HEK293T (cell line): ENCODE measurements around the gene TSPAN18.

Experiments used
- CTCF ChIA-PET: fragments of 350-600 bp; formaldehyde crosslinking; extraction: SDS; loops from one replicate; lab custom pipeline; 2021; ENCODE audit warnings: antibody characterized with exemption, inconsistent platforms; lab: Yijun Ruan, JAX
- POLR2A ChIA-PET: fragments of 350-600 bp; formaldehyde crosslinking; extraction: SDS; loops from one replicate; lab custom pipeline; 2020; ENCODE audit warnings: antibody characterized with exemption, inconsistent platforms; lab: Yijun Ruan, JAX
- DNase-seq: peaks from one replicate; pipeline ENCODE4 v3.0.0; 2012; ENCODE audit warnings: mixed read lengths; ENCODE audit errors: extremely low spot score
- ARNT ChIP-seq: fragments of 450-650 bp; IDR thresholded peaks from 2 replicates; pipeline ENCODE4 v1.6.1; 2017; ENCODE audit warnings: mild to moderate bottlenecking
- BHLHE40 ChIP-seq: fragments of 450-650 bp; IDR thresholded peaks from 2 replicates; pipeline ENCODE4 v1.6.1; 2016; ENCODE audit warnings: mild to moderate bottlenecking, moderate library complexity, borderline replicate concordance
- CTBP1 ChIP-seq: fragments of 450-650 bp; IDR thresholded peaks from 2 replicates; pipeline ENCODE4 v1.6.1; 2016; ENCODE audit warnings: borderline replicate concordance
- ELF4 ChIP-seq: fragments of 450-650 bp; IDR thresholded peaks from 2 replicates; pipeline ENCODE4 v1.6.1; 2017; ENCODE audit warnings: antibody characterized with exemption
- FOXA1 ChIP-seq: fragments of 450-650 bp; IDR thresholded peaks from 2 replicates; pipeline ENCODE4 v1.6.1; 2016; ENCODE audit warnings: mild to moderate bottlenecking
- FOXK2 ChIP-seq: fragments of 450-650 bp; IDR thresholded peaks from 2 replicates; pipeline ENCODE4 v1.6.1; 2016; ENCODE audit warnings: mild to moderate bottlenecking
- FOXM1 ChIP-seq: fragments of 450-650 bp; IDR thresholded peaks from 2 replicates; pipeline ENCODE4 v1.6.1; 2017; ENCODE audit warnings: mild to moderate bottlenecking, borderline replicate concordance
- HDGF ChIP-seq: fragments of 450-650 bp; IDR thresholded peaks from 2 replicates; pipeline ENCODE4 v1.6.1; 2017; ENCODE audit warnings: antibody characterized with exemption, borderline replicate concordance
- L3MBTL2 ChIP-seq: fragments of 450-650 bp; conservative IDR thresholded peaks from 2 replicates; pipeline ENCODE4 v1.6.1; 2016; ENCODE audit warnings: mild to moderate bottlenecking
- LEF1 ChIP-seq: fragments of 450-650 bp; IDR thresholded peaks from 2 replicates; pipeline ENCODE4 v1.6.1; 2017; ENCODE audit warnings: mild to moderate bottlenecking, borderline replicate concordance
- NFRKB ChIP-seq: fragments of 450-650 bp; IDR thresholded peaks from 2 replicates; pipeline ENCODE4 v1.6.1; 2016; ENCODE audit warnings: mild to moderate bottlenecking, moderate library complexity
- PKNOX1 ChIP-seq: fragments of 450-650 bp; IDR thresholded peaks from 2 replicates; pipeline ENCODE4 v1.6.1; 2016
- SP1 ChIP-seq: fragments of 450-650 bp; IDR thresholded peaks from 2 replicates; pipeline ENCODE4 v1.6.1; 2017
- SUZ12 ChIP-seq: fragments of 450-650 bp; IDR thresholded peaks from 2 replicates; pipeline ENCODE4 v1.6.1; 2016; ENCODE audit warnings: mild to moderate bottlenecking
- TARDBP ChIP-seq: fragments of 450-650 bp; IDR thresholded peaks from 2 replicates; pipeline ENCODE4 v1.6.1; 2016
- ZNF384 ChIP-seq: fragments of 450-650 bp; IDR thresholded peaks from 2 replicates; pipeline ENCODE4 v1.6.1; 2016

Gene TSPAN18

DNA sequence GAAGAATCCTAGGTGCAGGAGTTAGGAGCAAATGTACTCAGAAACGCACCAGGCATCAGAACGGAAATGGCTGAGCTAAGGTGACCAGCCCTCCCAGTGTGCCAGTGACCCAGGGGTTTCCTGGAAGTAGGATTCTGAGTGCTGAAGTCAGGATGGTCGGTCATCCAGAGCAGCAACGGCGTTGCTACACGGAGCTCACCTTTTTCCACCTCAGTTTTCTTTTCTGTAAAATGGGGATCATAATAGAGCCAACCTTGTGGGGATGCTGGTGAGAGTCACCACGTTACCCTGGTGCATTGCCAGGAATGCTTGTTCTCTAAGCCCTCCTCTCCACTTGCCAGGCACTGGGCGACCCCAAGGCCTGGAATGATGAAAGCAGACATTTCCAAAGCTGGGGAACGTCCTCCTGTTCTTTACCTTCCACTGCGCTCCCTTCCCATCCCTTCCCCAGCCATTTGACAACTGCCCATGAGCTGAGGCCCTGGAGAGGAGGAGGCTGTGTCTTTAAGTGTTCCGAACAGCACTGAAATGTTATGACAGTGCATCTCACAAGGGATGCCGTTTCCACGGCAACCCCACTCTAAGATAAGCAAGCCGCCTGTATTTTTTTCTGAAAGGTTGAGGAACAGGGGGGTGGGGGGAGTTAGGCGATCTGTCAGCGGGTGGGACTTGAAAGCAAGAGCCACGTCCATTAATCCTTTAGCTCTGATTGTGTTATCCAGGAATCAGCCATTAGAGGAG lies 66.8 kb downstream of the TSPAN18 start:
- DNase-seq, result no peak
- no peak for TF ChIP-seq HDGF
- TF ChIP-seq FOXM1, result no peak
- no peak for TF ChIP-seq CTBP1
- CTCF ChIA-PET, result interaction anchor here (1.0 kb wide), 1 partner anchor 18 kb away, joined by 5 read pairs; no protein-coding TSS in a partner anchor
- POLR2A ChIA-PET, result no interaction called here

DNA sequence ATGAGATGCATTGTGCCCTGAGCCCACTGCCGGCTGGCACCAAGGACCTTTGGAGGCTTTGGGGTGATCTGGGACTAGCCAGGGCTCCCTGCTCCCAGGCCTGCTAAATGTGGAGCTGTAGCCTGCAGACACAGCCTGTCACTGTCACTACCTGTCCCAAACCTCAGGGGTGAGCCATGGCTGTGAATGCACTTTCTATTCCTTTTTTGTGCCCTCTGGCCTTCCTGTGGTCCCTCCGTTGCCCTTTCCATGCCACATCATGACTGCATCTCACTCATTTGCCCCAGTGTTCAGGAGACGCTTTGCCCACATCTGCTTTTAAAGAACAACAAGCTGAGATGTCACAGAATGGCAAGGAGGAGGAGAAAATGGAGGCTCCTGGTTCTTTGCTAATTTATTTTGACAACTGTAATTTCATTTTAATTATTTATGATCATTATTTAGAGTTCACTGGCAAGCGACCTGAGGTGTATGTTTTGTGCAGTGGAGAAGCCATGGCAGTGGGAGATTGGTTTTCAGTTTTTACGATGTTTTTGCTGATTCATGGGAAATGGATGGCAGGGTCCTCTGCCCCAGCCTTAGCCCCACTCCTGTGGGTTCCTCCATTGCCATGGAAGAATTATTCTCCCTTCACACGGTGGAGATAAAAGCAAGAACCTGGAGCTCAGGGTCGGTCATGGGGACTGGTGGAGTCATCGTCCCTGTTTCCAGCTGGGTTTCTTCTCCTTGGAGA lies 69.2 kb downstream of the TSPAN18 start:
- ChIA-PET POLR2A (no interaction called here), CTCF (no interaction called here)
- TF ChIP-seq TARDBP (no peak), ARNT (no peak), SP1 (no peak), CTBP1 (no peak), NFRKB (no peak), FOXA1 (no peak), BHLHE40 (no peak)
- DNase-seq, result no peak

DNA sequence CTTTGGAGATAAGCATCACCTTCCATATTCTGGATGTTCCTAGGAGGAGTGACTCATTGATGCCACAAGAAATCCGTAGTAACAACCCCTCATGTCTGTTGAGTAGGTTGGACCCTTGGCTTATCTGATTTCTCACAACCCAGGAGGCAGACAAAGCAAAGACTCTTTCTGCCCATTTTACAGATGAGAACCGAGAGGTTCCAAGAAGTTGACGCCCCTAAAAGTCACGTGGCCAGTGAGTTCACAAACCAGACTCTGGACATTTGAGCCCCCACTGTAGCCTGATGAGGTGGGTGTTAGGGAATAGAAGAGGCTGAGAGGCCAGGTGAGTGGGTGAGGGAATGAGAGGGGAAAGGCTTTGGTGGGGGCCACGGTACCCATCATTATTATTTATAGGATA lies 70.3 kb downstream of the TSPAN18 start:
- CTCF ChIA-PET, result no interaction called here
- POLR2A ChIA-PET, result no interaction called here
- TF ChIP-seq SUZ12 (no peak), TARDBP (no peak), L3MBTL2 (no peak), ELF4 (no peak), PKNOX1 (no peak), NFRKB (no peak), FOXA1 (no peak), LEF1 (no peak), FOXK2 (no peak), ZNF384 (no peak), BHLHE40 (no peak), SP1 (no peak), FOXM1 (no peak), HDGF (no peak), ARNT (no peak), CTBP1 (no peak)
- DNase-seq, result no peak

- TF ChIP-seq ARNT (no peak), SUZ12 (no peak), LEF1 (no peak), PKNOX1 (no peak), ELF4 (no peak), CTBP1 (no peak), NFRKB (no peak), FOXK2 (no peak), FOXM1 (no peak), ZNF384 (no peak), HDGF (no peak), SP1 (no peak), BHLHE40 (no peak), FOXA1 (no peak), L3MBTL2 (no peak), TARDBP (no peak)
- DNase-seq, result no peak
- ChIA-PET CTCF (no interaction called here), POLR2A (no interaction called here)
These were observed 71.3 kb downstream of the TSPAN18 start for GRCh38 chr11:44797886-44798606.

DNA sequence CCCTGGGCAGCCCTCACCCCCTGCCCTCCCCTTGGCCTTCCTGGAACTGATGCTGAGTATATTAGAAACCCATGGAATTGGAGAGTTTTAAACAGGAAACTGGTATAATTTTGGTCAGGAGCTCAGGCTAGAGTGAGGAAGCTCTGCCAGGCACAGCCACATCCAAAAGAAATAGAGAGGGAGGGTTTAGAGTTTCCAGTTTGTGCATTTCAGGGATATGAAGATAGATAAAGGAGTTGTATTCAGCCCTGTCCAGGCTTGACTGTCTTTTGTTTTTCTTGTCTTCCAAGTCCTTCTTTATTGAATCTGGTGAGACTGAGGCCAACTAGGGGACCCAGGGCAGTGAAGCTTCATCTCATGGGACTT lies 71.8 kb downstream of the TSPAN18 start:
- CTCF ChIA-PET, result no interaction called here
- POLR2A ChIA-PET, result no interaction called here
- TF ChIP-seq SP1, result no peak
- TF ChIP-seq FOXM1, result no peak
- no peak for TF ChIP-seq CTBP1
- TF ChIP-seq BHLHE40, result no peak
- no peak for TF ChIP-seq SUZ12
- TF ChIP-seq FOXK2, result no peak
- no peak for DNase-seq

- TF ChIP-seq FOXK2 (no peak), ZNF384 (no peak)
- ChIA-PET CTCF (no interaction called here), POLR2A (no interaction called here)
These were observed 72.2 kb downstream of the TSPAN18 start for GRCh38 chr11:44799012-44799411.

More at GRCh38 chr11:44799012-44799411, 72.2 kb downstream of the TSPAN18 start:
- DNase-seq, result no peak
